ENCODE results near the gene MAX. TPM values are rescaled to one million over a fixed set of nuclear protein-coding genes. Genes with fewer than 3 reads are reported as not detected.

MAX gene
- total RNA-seq, 1 experiment from 2014 or later: 125 TPM

DNA sequence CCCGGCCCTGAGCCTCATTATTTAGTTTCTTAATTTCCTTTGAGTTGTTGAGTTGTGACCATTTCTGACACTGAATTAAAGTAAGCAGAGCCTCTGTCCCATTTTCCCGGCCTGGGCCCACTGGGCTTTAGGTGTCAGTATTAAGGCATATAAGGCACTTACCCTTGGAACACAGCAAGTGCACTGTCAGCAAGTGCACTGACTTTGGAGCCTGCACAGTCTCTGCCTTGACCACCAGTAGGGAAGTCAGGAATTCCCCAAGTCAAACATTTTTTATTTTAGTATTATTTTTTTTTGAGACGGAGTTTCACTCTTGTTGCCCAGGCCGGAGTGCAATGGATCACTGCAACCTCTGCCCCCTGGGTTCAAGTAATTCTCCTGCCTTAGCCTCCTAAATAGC lies 56.6 kb downstream of the MAX start:
- Mint-ChIP-seq H3K9me3 (ENCODE audit: unreplicated experiment) (no peaks in the 10 kb centered on the region), H3K36me3 (ENCODE audit: insufficient read depth, unreplicated experiment) (peaks cover 33% of the 10 kb centered on the region), H3K4me1 (ENCODE audit: insufficient read depth, unreplicated experiment) (peaks cover 17% of the 10 kb centered on the region), H3K27me3 (ENCODE audit: insufficient read depth, unreplicated experiment) (no peaks in the 10 kb centered on the region), H3K4me3 (ENCODE audit: unreplicated experiment) (no peak overlapping the region), H3K27ac (ENCODE audit: low read depth, unreplicated experiment) (no peak overlapping the region)
- TF ChIP-seq, protein P1, sequence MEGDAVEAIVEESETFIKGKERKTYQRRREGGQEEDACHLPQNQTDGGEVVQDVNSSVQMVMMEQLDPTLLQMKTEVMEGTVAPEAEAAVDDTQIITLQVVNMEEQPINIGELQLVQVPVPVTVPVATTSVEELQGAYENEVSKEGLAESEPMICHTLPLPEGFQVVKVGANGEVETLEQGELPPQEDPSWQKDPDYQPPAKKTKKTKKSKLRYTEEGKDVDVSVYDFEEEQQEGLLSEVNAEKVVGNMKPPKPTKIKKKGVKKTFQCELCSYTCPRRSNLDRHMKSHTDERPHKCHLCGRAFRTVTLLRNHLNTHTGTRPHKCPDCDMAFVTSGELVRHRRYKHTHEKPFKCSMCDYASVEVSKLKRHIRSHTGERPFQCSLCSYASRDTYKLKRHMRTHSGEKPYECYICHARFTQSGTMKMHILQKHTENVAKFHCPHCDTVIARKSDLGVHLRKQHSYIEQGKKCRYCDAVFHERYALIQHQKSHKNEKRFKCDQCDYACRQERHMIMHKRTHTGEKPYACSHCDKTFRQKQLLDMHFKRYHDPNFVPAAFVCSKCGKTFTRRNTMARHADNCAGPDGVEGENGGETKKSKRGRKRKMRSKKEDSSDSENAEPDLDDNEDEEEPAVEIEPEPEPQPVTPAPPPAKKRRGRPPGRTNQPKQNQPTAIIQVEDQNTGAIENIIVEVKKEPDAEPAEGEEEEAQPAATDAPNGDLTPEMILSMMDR (IDR thresholded peaks at IDR 0.05; ENCODE audit: unreplicated experiment): no peak
- DNase-seq (ENCODE audit: unreplicated experiment): no peak
- no TSS peak for BruUV-seq (replicated peaks)
- CTCF ChIA-PET: interaction anchor here (0.6 kb wide), 1 partner anchor 1639 kb away, joined by 4 read pairs; no protein-coding TSS in a partner anchor
- intact Hi-C loops (cut with micrococcal nuclease): no loop called here
- POLR2A ChIA-PET: interaction anchor here (0.7 kb wide), 1 partner anchor 58 kb away, joined by 3 read pairs; no protein-coding TSS in a partner anchor

DNA sequence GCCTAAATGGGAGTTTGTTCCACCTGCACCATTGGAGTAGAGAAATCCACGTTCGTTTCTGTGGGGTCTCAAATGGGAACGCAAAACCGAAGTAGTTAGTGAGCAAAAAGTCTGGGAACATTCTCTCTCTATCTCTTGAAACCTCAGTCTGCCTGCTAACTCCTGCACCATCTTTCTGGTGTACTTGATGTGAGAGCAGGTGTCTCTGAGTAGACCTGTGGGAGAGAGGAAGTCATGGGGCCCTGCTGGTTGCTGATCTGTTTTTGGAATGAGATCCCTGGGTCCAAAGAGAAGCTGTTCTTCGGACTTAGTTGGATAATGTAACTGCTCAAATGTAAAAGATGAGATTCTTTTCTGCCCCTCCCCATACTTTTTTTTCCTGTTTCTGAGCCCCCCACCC lies 57.3 kb downstream of the MAX start:
- TF ChIP-seq, protein P1 (IDR thresholded peaks at IDR 0.05; ENCODE audit: unreplicated experiment): no peak
- ChIA-PET POLR2A (no interaction called here), CTCF (no interaction called here)
- Mint-ChIP-seq H3K36me3 (ENCODE audit: insufficient read depth, unreplicated experiment) (peaks cover 33% of the 10 kb centered on the region), H3K9me3 (ENCODE audit: unreplicated experiment) (no peaks in the 10 kb centered on the region), H3K4me3 (ENCODE audit: unreplicated experiment) (no peak overlapping the region), H3K27ac (ENCODE audit: low read depth, unreplicated experiment) (no peak overlapping the region), H3K27me3 (ENCODE audit: insufficient read depth, unreplicated experiment) (no peaks in the 10 kb centered on the region), H3K4me1 (ENCODE audit: insufficient read depth, unreplicated experiment) (peaks cover 17% of the 10 kb centered on the region)
- no peak for DNase-seq (ENCODE audit: unreplicated experiment)
- no TSS peak for BruUV-seq (replicated peaks)
- intact Hi-C loops (cut with micrococcal nuclease): no loop called here

DNA sequence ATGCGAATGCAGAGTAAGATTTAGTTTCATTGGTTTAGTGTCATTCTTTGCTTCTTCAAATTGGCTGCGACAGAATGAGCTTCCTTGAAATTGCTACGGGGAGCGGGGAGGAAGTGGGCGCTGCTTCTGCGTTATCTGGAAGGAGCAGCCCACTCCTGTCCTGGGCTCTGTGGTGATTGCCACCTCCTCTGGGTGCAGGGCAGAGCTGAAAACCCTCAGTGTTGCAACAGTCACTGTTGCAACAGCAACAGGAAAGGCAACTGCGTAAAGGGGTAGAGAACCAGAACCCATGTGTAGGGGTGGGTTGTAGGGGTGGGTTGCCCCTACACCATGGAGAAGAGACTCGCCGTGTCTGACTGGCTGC lies 57.7 kb downstream of the MAX start:
- no TSS peak for BruUV-seq (replicated peaks)
- Mint-ChIP-seq H3K27me3 (ENCODE audit: insufficient read depth, unreplicated experiment) (no peaks in the 10 kb centered on the region), H3K27ac (ENCODE audit: low read depth, unreplicated experiment) (no peak overlapping the region), H3K9me3 (ENCODE audit: unreplicated experiment) (no peaks in the 10 kb centered on the region), H3K4me3 (ENCODE audit: unreplicated experiment) (no peak overlapping the region), H3K4me1 (ENCODE audit: insufficient read depth, unreplicated experiment) (peaks cover 17% of the 10 kb centered on the region), H3K36me3 (ENCODE audit: insufficient read depth, unreplicated experiment) (peaks cover 33% of the 10 kb centered on the region)
- DNase-seq (ENCODE audit: unreplicated experiment): no peak
- ChIA-PET POLR2A (no interaction called here), CTCF (no interaction called here)
- intact Hi-C loops (cut with micrococcal nuclease): no loop called here
- TF ChIP-seq, protein P1 (IDR thresholded peaks at IDR 0.05; ENCODE audit: unreplicated experiment): no peak

DNA sequence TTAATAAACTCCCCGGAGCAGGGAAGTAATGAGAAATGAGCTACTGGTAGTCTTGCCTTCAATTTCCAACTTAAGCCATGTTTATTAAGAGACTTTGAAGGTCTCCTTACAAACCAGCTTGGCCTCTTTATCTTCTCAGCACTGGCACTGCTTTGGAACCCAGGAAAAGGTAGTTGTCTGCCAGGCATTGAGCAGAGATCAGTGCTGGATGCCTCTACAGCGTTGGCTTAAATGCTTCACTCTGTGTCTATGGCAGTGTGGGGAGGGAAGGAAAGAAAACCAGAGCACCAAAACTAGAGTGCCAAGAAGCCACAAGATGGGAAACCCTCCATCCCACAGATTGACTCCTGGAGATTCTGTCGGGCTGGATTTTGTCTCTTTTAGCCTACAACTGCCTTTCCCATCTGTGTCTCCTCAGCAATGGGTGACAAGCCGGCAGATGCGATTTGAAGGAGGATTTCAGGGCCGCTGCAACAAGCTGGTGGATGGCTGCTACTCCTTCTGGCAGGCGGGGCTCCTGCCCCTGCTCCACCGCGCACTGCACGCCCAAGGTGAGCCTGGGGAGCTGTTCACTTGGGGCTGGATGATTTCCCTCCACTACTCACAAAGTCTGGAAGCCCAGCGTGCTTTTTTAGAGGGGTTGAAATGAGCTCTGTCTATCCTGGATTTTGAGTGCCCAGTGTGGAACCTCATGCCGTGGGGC lies 58.3 kb downstream of the MAX start:
- BruUV-seq (replicated peaks): no TSS peak
- H3K4me1 Mint-ChIP-seq (ENCODE audit: insufficient read depth, unreplicated experiment): peaks cover 17% of the 10 kb centered on the region
- TF ChIP-seq, protein P1 (IDR thresholded peaks at IDR 0.05; ENCODE audit: unreplicated experiment): no peak
- no peak overlapping the region for H3K4me3 Mint-ChIP-seq (ENCODE audit: unreplicated experiment)
- no peak overlapping the region for H3K27ac Mint-ChIP-seq (ENCODE audit: low read depth, unreplicated experiment)
- H3K36me3 Mint-ChIP-seq (ENCODE audit: insufficient read depth, unreplicated experiment): peaks cover 33% of the 10 kb centered on the region
- no peaks in the 10 kb centered on the region for H3K27me3 Mint-ChIP-seq (ENCODE audit: insufficient read depth, unreplicated experiment)
- no peaks in the 10 kb centered on the region for H3K9me3 Mint-ChIP-seq (ENCODE audit: unreplicated experiment)
- DNase-seq (ENCODE audit: unreplicated experiment): no peak
- POLR2A ChIA-PET: no interaction called here
- CTCF ChIA-PET: no interaction called here
- intact Hi-C loops (cut with micrococcal nuclease): no loop called here

Measured in MCF 10A (cell line).